ENCODE results near the gene FAM170B. TPM values are rescaled to one million over a fixed set of nuclear protein-coding genes. Genes with fewer than 3 reads are reported as not detected.

FAM170B gene
- total and polyA plus RNA-seq, 4 donors: 0.13 to 0.34 TPM; not detected in 2

DNA sequence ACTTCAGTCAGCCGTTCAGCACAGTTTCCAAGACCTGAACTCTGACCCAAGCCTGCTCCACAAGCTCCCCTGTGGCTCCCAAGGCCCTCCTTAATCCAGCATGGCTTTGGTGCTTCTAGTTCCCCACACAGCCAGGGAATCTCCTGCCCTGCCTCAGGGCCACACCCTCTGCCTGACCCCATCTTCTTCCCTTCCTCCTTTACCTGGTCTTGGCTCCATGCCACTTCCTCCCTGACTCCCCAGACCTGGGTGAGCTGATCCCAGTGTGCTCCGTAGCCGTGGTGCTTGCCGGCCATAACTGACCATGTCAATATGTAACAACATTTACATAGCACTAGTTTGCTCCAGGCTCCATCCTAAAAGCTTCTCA is 34.3 kb upstream of the FAM170B start:
- no peak for DNase-seq
- Histone ChIP-seq H3K4me1 (ENCODE audit: control insufficient read depth in 5 of 5, insufficient read depth in 5 of 5, low read length in 5 of 5) (peaks cover 0 to 3% (median 0%) of the 10 kb centered on the region in 5 donors), H3K9ac (ENCODE audit: insufficient read depth in 1 of 2, low read length in 2 of 2) (no peak overlapping the region), H3K27me3 (ENCODE audit: control insufficient read depth in 3 of 3, insufficient read depth in 3 of 3, low read length in 2 of 3) (no peaks in the 10 kb centered on the region), H3K9me3 (ENCODE audit: control insufficient read depth in 4 of 4, insufficient read depth in 3 of 4, low read length in 3 of 4) (peaks cover 0 to 3% (median 0%) of the 10 kb centered on the region in 4 donors), H3K36me3 (ENCODE audit: control insufficient read depth in 4 of 4, insufficient read depth in 4 of 4, low read length in 4 of 4) (no peaks in the 10 kb centered on the region), H3K4me3 (no peak overlapping the region), H3K27ac (ENCODE audit: low read depth in 1 of 2, low read length in 1 of 2) (no peak overlapping the region)
- ATAC-seq (ENCODE audit: insufficient read depth, low FRiP score): no peak
- TF ChIP-seq, protein P1, sequence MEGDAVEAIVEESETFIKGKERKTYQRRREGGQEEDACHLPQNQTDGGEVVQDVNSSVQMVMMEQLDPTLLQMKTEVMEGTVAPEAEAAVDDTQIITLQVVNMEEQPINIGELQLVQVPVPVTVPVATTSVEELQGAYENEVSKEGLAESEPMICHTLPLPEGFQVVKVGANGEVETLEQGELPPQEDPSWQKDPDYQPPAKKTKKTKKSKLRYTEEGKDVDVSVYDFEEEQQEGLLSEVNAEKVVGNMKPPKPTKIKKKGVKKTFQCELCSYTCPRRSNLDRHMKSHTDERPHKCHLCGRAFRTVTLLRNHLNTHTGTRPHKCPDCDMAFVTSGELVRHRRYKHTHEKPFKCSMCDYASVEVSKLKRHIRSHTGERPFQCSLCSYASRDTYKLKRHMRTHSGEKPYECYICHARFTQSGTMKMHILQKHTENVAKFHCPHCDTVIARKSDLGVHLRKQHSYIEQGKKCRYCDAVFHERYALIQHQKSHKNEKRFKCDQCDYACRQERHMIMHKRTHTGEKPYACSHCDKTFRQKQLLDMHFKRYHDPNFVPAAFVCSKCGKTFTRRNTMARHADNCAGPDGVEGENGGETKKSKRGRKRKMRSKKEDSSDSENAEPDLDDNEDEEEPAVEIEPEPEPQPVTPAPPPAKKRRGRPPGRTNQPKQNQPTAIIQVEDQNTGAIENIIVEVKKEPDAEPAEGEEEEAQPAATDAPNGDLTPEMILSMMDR (IDR thresholded peaks at IDR 0.05; ENCODE audit: control extremely low read depth, extremely low read depth): no peak
- WGBS, 2 donors: 90 to 99% methylated on average over 4 of the region's 4 CpGs

DNA sequence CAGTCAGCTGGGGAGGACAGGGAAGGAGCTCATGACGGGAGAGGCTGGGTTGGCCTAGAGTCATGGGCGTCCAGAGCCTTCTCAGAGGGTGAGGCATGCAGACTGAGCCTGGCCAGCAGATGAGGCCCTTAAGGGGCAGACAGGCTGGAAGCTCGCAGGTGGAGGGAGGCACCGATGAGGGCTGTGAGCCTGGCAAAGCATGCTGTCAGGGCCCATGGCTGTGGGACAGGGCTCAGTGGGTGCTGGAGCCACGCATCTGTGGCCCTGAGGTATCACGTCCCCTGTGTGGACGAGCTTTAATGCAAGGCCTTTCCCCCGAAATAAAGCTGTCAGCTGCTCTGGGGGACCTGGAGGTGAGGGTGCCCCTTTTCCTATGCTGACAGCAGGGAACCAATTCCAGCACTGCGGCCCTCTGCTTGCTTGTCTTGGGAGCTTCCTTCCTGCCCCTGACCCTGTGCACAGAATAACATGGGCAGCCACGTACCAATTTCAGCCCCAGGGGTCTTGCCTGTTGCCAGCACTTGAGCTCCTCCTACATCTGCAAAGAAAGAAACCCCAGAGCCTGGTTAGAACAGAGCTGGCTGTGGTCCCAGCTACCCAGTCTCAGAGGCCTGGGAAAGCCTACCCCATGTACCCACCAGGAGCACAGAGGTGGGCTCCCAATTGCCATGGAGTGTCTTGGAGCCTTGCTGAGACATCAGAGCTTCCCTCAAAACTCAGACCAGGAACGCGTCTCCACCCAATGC is 33.8 kb upstream of the FAM170B start:
- DNase-seq: no peak
- Histone ChIP-seq H3K4me1 (ENCODE audit: control insufficient read depth in 5 of 5, insufficient read depth in 5 of 5, low read length in 5 of 5) (peaks cover 0 to 3% (median 0%) of the 10 kb centered on the region in 5 donors), H3K27ac (ENCODE audit: low read depth in 1 of 2, low read length in 1 of 2) (no peak overlapping the region), H3K36me3 (ENCODE audit: control insufficient read depth in 4 of 4, insufficient read depth in 4 of 4, low read length in 4 of 4) (no peaks in the 10 kb centered on the region), H3K9me3 (ENCODE audit: control insufficient read depth in 4 of 4, insufficient read depth in 3 of 4, low read length in 3 of 4) (peaks cover 0 to 3% (median 0%) of the 10 kb centered on the region in 4 donors), H3K9ac (ENCODE audit: insufficient read depth in 1 of 2, low read length in 2 of 2) (no peak overlapping the region), H3K4me3 (no peak overlapping the region), H3K27me3 (ENCODE audit: control insufficient read depth in 3 of 3, insufficient read depth in 3 of 3, low read length in 2 of 3) (no peaks in the 10 kb centered on the region)
- ATAC-seq (ENCODE audit: insufficient read depth, low FRiP score): no peak
- WGBS, 2 donors: 94% methylated on average over 12 of the region's 12 CpGs
- TF ChIP-seq, protein P1 (IDR thresholded peaks at IDR 0.05; ENCODE audit: control extremely low read depth, extremely low read depth): no peak

DNA sequence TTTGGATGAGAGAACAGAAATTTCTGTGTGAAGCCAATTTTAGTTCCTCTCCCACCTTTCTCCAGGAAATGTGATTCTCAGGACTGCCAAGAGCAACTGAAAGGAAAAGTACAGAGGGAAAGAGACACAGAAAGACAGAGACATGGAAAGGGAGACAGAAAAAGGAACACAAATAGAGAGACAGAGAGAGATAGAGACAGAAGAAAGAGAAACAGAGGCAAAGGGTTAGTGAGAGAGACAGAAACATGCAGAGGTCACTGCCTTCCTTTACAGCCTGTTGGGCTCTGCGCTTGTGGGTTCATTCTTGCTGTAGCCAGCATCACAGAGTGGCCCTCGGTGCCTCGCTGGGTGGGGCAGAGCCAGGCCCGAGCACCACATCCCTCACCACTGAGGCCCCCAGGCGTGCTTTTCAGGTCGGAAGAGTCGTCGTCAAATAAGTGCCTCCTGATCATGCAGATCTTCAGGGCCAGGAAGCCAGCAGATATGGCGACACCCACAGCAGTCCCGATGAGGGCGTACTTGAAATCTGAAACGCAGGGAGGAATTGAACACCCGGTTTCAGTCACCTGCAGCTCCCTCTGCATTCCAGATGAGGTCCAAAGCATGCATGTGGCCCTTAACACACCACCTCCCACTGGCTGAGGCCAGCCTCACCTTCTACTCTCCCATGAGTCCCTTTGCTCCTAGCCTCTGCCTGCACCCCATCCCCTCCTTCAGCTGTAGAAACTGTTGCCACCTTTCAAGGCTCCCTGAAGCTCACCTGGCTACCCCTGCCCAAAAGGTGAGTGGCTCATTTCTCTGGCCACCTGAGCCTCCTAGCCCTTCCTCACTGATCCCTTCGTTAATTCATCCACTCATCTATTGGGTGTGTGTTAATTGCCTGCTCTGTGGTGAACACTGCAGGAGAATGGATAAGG is 32.9 kb upstream of the FAM170B start:
- Histone ChIP-seq H3K9ac (ENCODE audit: insufficient read depth in 1 of 2, low read length in 2 of 2) (no peak overlapping the region), H3K36me3 (ENCODE audit: control insufficient read depth in 4 of 4, insufficient read depth in 4 of 4, low read length in 4 of 4) (no peaks in the 10 kb centered on the region), H3K4me3 (no peak overlapping the region), H3K9me3 (ENCODE audit: control insufficient read depth in 4 of 4, insufficient read depth in 3 of 4, low read length in 3 of 4) (peaks cover 0 to 3% (median 0%) of the 10 kb centered on the region in 4 donors), H3K27me3 (ENCODE audit: control insufficient read depth in 3 of 3, insufficient read depth in 3 of 3, low read length in 2 of 3) (peaks cover 0 to 4% (median 0%) of the 10 kb centered on the region in 3 donors), H3K27ac (ENCODE audit: low read depth in 1 of 2, low read length in 1 of 2) (no peak overlapping the region), H3K4me1 (ENCODE audit: control insufficient read depth in 5 of 5, insufficient read depth in 5 of 5, low read length in 5 of 5) (peaks cover 0 to 3% (median 0%) of the 10 kb centered on the region in 5 donors)
- WGBS, 2 donors: 80% methylated on average over 14 of the region's 14 CpGs
- no peak for ATAC-seq (ENCODE audit: insufficient read depth, low FRiP score)
- peak in 1 of 3 donors; percentile 15 for DNase-seq
- TF ChIP-seq, protein P1 (IDR thresholded peaks at IDR 0.05; ENCODE audit: control extremely low read depth, extremely low read depth): no peak

All from lung (tissue), 12 donors.